NCI-H2081 treated with DMSO at 0.1 percent for 48 hours (cell line): ENCODE data around the gene COPS7A.
"Not testable (repeated sequence)": the region's sequence is repeated elsewhere in the genome, so short reads cannot be mapped to it uniquely, and the experiment has no call there.

Experiments
- DNase-seq: peaks from one replicate; lab custom pipeline; 2025; lab: John Stamatoyannopoulos, UW

Gene COPS7A

GRCh38 chr12:6701078-6701768, 22.6 kb upstream of the COPS7A start:
- no peak for DNase-seq

GRCh38 chr12:6703631-6704030, 20.2 kb upstream of the COPS7A start:
- DNase-seq = no peak

- DNase-seq = not testable (repeated sequence)
Observed at GRCh38 chr12:6708351-6708750, 15.5 kb upstream of the COPS7A start.

- DNase-seq = no peak
Observed at GRCh38 chr12:6708960-6709394, 14.9 kb upstream of the COPS7A start.

GRCh38 chr12:6716031-6716873, 7.6 kb upstream of the COPS7A start:
- not testable (repeated sequence) for DNase-seq

- DNase-seq = no peak
Observed at GRCh38 chr12:6716874-6717437, 6.9 kb upstream of the COPS7A start.

- DNase-seq = no peak
Observed at GRCh38 chr12:6722863-6723262, 983 bp upstream of the COPS7A start.

GRCh38 chr12:6724409-6724797, 557 bp downstream of the COPS7A start:
- DNase-seq = no peak

GRCh38 chr12:6725350-6725749, 1.5 kb downstream of the COPS7A start:
- no peak for DNase-seq

- no peak for DNase-seq
Observed at GRCh38 chr12:6729186-6729585, 5.3 kb downstream of the COPS7A start.

GRCh38 chr12:6730169-6730568, 6.3 kb downstream of the COPS7A start:
- no peak for DNase-seq

GRCh38 chr12:6734506-6735387, 10.9 kb downstream of the COPS7A start:
- no peak for DNase-seq

GRCh38 chr12:6735448-6736191, 11.8 kb downstream of the COPS7A start:
- DNase-seq = peak; percentile 15

GRCh38 chr12:6736754-6737153, 12.9 kb downstream of the COPS7A start:
- no peak for DNase-seq

- DNase-seq = not testable (repeated sequence)
Observed at GRCh38 chr12:6742080-6742479, 18.2 kb downstream of the COPS7A start.

GRCh38 chr12:6742834-6743233, 19.0 kb downstream of the COPS7A start:
- DNase-seq = no peak

- DNase-seq = not testable (repeated sequence)
Observed at GRCh38 chr12:6743300-6743699, 19.5 kb downstream of the COPS7A start.

GRCh38 chr12:6745741-6746525, 22.1 kb downstream of the COPS7A start:
- no peak for DNase-seq

GRCh38 chr12:6747216-6747615, 23.4 kb downstream of the COPS7A start:
- no peak for DNase-seq

GRCh38 chr12:6748761-6749160, 24.9 kb downstream of the COPS7A start:
- no peak for DNase-seq
